Endothelial cell of umbilical vein (primary cell): ENCODE measurements around the gene CAMK2G. TPM values are rescaled to one million over a fixed set of nuclear protein-coding genes. Genes with fewer than 3 reads are reported as not detected.

ENCODE experiments used
- BruUV-seq: library from RNA; stranded (reverse); fragments of 400-500 nt; replicated peaks from 2 replicates; lab custom pipeline; 2021; lab: Mats Ljungman, UMichigan
- CTCF ChIA-PET: fragments of 300-600, 350-600 bp; sonication (Branson Sonifier 250); formaldehyde crosslinking; loops from one replicate; lab custom pipeline; 2021; ENCODE audit warnings: antibody characterized with exemption, inconsistent platforms; lab: Charles Lee
- POLR2A ChIA-PET: fragments of 300-600, 350-600 bp; sonication (Branson Sonifier 250); formaldehyde crosslinking; loops from one replicate; lab custom pipeline; 2021; ENCODE audit warnings: antibody characterized with exemption, inconsistent platforms; lab: Charles Lee
- DNase-seq: peaks from one replicate; pipeline ENCODE4 v3.0.0-alpha.2; 2011; ENCODE audit warnings: low read depth, low spot score
- FAIRE-seq: peaks from 2 replicates; lab custom pipeline; 2011; peaks lifted over from hg19 to GRCh38; lab: Jason Lieb, UNC
- H2AFZ ChIP-seq: 2 replicates; pipeline ENCODE4 v1.6.0; 2012; ENCODE audit warnings: low read depth, low read length, control low read depth, inconsistent platforms
- H3K27ac ChIP-seq: 2 replicates; pipeline ENCODE4 v1.5.1; 2011; ENCODE audit warnings: low read depth, mild to moderate bottlenecking, control low read depth, low read length, moderate library complexity; ENCODE audit not compliant: insufficient read depth
- H3K27me3 ChIP-seq, 2 experiments: 2 replicates each; pipeline versions ENCODE4 v1.6.0 to v1.6.1; 2011; ENCODE audit warnings: low read length in 2 of 2, mixed read lengths in 1 of 2; ENCODE audit not compliant: control insufficient read depth in 2 of 2, insufficient read depth in 2 of 2
- H3K36me3 ChIP-seq, 2 experiments: 2 replicates in 1 of 2; 3 replicates in 1 of 2; pipeline ENCODE4 v1.5.1; 2011; ENCODE audit warnings: low read length in 2 of 2, mild to moderate bottlenecking in 1 of 2, moderate library complexity in 1 of 2; ENCODE audit not compliant: control insufficient read depth in 2 of 2, insufficient read depth in 2 of 2; ENCODE audit errors: extremely low read depth in 1 of 2
- H3K4me1 ChIP-seq: 3 replicates; pipeline ENCODE4 v1.5.1; 2011; ENCODE audit warnings: mild to moderate bottlenecking, low read length; ENCODE audit not compliant: control insufficient read depth, insufficient read depth; ENCODE audit errors: extremely low read depth
- H3K4me2 ChIP-seq: 2 replicates; pipeline ENCODE4 v1.6.1; 2011; ENCODE audit warnings: low read length, control low read depth, mixed read lengths; ENCODE audit not compliant: insufficient read depth
- H3K4me3 ChIP-seq, 3 experiments: fragments of 200-600 bp in 1 of 3; sonication (generic), shearing (Covaris generic) in 1 of 3; replicated peaks in 1 of 3; 2 replicates each; pipeline ENCODE4 v1.5.1; 2011 to 2016; ENCODE audit warnings: control low read depth in 3 of 3, low read length in 3 of 3, mild to moderate bottlenecking in 2 of 3, inconsistent platforms in 1 of 3, low read depth in 1 of 3, moderate library complexity in 1 of 3; ENCODE audit not compliant: insufficient read depth in 1 of 3
- H3K79me2 ChIP-seq: 2 replicates; pipeline ENCODE4 v1.6.0; 2012; ENCODE audit warnings: low read length, inconsistent platforms; ENCODE audit not compliant: control insufficient read depth, insufficient read depth
- H3K9ac ChIP-seq: replicated peaks from 2 replicates; pipeline ENCODE3; 2011; ENCODE audit warnings: low read length, control low read depth; ENCODE audit not compliant: insufficient read depth; ENCODE audit errors: extremely low read depth
- H3K9me1 ChIP-seq: replicated peaks from 3 replicates; pipeline ENCODE4 v1.6.0; 2011; ENCODE audit warnings: mild to moderate bottlenecking, low read length; ENCODE audit not compliant: control insufficient read depth, insufficient read depth; ENCODE audit errors: extremely low read depth
- H3K9me3 ChIP-seq: replicated peaks from 2 replicates; pipeline ENCODE4 v1.5.1; 2012; ENCODE audit warnings: low read length, inconsistent platforms; ENCODE audit not compliant: control insufficient read depth, insufficient read depth
- H4K20me1 ChIP-seq: replicated peaks from 2 replicates; pipeline ENCODE3; 2011; ENCODE audit warnings: mild to moderate bottlenecking, low read length; ENCODE audit not compliant: control insufficient read depth, insufficient read depth; ENCODE audit errors: extremely low read depth
- EZH2 ChIP-seq: IDR thresholded peaks from 2 replicates; pipeline ENCODE4 v1.6.1; 2012; ENCODE audit warnings: borderline replicate concordance, low read depth, mild to moderate bottlenecking, moderate library complexity, low read length, inconsistent platforms; ENCODE audit not compliant: severe bottlenecking
- FOS ChIP-seq: IDR thresholded peaks from 2 replicates; pipeline ENCODE4 v1.6.1; 2011; ENCODE audit warnings: mild to moderate bottlenecking, low read length, moderate library complexity, borderline replicate concordance; ENCODE audit not compliant: insufficient read depth
- GATA2 ChIP-seq: IDR thresholded peaks from 2 replicates; pipeline ENCODE4 v1.7.0; 2011; ENCODE audit warnings: low read depth, mild to moderate bottlenecking, moderate library complexity, mixed read lengths, low read length; ENCODE audit not compliant: insufficient read length, insufficient read depth
- JUN ChIP-seq: IDR thresholded peaks from 2 replicates; pipeline ENCODE4 v1.6.1; 2011; ENCODE audit warnings: borderline replicate concordance, low read depth; ENCODE audit not compliant: insufficient read length, insufficient read depth
- MYC ChIP-seq: IDR thresholded peaks from one replicate; pipeline ENCODE4 v1.6.1; 2011; ENCODE audit warnings: mild to moderate bottlenecking, low read depth, low read length
- POLR2A ChIP-seq: IDR thresholded peaks from 2 replicates; pipeline ENCODE4 v1.6.1; 2012; ENCODE audit warnings: low read depth, mild to moderate bottlenecking, control low read depth, low read length
- dilution Hi-C: fragments of 300-500 bp; cut with MboI; formaldehyde crosslinking; loops from one replicate; pipeline ENCODE4 v1.15.0; 2019; ENCODE audit warnings: low sequenced_read_pairs; ENCODE audit not compliant: extremely low pct_ligation_motif_present
- intact Hi-C: fragments of 100-400 bp; cut with micrococcal nuclease; formaldehyde crosslinking; loops from one replicate; pipeline ENCODE4 v1.10.0; 2022
- polyA plus RNA-seq, 4 experiments: library from polyadenylated mRNA; depleted of rRNA in 3 of 4; stranded (reverse) in 3 of 4; unstranded in 1 of 4; fragments of >200 nt; gene quantifications; 2 replicates each; pipeline versions ENCODE4 v1.2.1 to v1.2.3, GENCODE V29; 2011 to 2012; ENCODE audit warnings: missing spikeins in 1 of 4
- total RNA-seq: library from RNA; stranded (reverse); gene quantifications from 2 replicates; pipeline ENCODE4 v1.2.3, GENCODE V29; 2021
- TF ChIP-seq, protein P1 (sequence below), 2 donors: IDR thresholded peaks; 1 replicate in 1 of 2; 2 replicates in 1 of 2; pipeline ENCODE4 v1.5.1; 2011; ENCODE audit warnings: low read length in 2 of 2, mild to moderate bottlenecking in 2 of 2, moderate library complexity in 2 of 2, control low read depth in 1 of 2, inconsistent platforms in 1 of 2, low read depth in 1 of 2; ENCODE audit not compliant: insufficient read depth in 1 of 2; ENCODE audit errors: extremely low read depth in 1 of 2
- TF ChIP-seq, protein P2 (sequence below): IDR thresholded peaks from 2 replicates; pipeline ENCODE4 v1.6.1; 2011; ENCODE audit not compliant: insufficient read depth, insufficient read length

The CAMK2G gene
- total and polyA plus RNA-seq, 2 donors (not counting 3 experiments of a cell fraction or from before 2014, with no cell fraction given), result 27.2 to 33.6 TPM

DNA sequence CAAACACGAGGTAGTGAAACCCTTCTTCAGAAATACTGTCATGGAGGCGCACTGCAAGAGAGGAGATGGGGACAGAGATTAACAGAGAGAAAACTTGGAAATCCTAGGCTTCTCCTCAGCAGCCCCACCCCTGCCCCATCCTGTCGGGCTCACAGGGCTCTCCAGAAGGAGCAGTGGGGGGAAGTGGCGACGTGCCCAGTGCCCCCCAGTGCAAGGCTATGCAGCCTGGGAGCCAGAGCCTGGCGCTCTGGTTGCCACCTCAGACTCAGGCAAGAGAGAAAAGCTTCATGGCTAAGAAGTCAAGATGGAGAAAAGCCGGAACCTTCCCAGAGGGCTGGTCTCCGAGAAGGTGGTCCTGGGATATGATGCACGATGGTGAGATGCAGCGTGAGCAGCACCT, 21.2 kb downstream of the CAMK2G start:
- no TSS peak for BruUV-seq
- Histone ChIP-seq H3K9me1 (no peaks in the 10 kb centered on the region), H3K4me1 (no peaks in the 10 kb centered on the region), H3K79me2 (no peaks in the 10 kb centered on the region), H3K4me2 (no peak overlapping the region), H3K9me3 (no peaks in the 10 kb centered on the region), H3K4me3 (no peak overlapping the region), H3K27ac (no peak overlapping the region), H2AFZ (no peak overlapping the region), H3K27me3 (no peaks in the 10 kb centered on the region), H3K36me3 (peaks cover 9 to 26% of the 10 kb centered on the region in 2 experiments), H4K20me1 (no peaks in the 10 kb centered on the region), H3K9ac (no peak overlapping the region)
- CTCF ChIA-PET, result interaction anchor here (1.1 to 11.6 kb wide), 6 partner anchors 9 to 87 kb away, joined by 3 to 171 read pairs (median 4); partner anchors contain the start of gene CAMK2G
- TF ChIP-seq, protein P1, sequence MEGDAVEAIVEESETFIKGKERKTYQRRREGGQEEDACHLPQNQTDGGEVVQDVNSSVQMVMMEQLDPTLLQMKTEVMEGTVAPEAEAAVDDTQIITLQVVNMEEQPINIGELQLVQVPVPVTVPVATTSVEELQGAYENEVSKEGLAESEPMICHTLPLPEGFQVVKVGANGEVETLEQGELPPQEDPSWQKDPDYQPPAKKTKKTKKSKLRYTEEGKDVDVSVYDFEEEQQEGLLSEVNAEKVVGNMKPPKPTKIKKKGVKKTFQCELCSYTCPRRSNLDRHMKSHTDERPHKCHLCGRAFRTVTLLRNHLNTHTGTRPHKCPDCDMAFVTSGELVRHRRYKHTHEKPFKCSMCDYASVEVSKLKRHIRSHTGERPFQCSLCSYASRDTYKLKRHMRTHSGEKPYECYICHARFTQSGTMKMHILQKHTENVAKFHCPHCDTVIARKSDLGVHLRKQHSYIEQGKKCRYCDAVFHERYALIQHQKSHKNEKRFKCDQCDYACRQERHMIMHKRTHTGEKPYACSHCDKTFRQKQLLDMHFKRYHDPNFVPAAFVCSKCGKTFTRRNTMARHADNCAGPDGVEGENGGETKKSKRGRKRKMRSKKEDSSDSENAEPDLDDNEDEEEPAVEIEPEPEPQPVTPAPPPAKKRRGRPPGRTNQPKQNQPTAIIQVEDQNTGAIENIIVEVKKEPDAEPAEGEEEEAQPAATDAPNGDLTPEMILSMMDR (IDR thresholded peaks at IDR 0.05; ENCODE audit: extremely low read depth in 1 of 2, insufficient read depth in 1 of 2, low read depth in 1 of 2, low read length in 2 of 2), result no peak
- TF ChIP-seq JUN, result no peak
- no peak for TF ChIP-seq FOS
- no peak for TF ChIP-seq EZH2
- no peak for TF ChIP-seq POLR2A
- TF ChIP-seq, protein P2, sequence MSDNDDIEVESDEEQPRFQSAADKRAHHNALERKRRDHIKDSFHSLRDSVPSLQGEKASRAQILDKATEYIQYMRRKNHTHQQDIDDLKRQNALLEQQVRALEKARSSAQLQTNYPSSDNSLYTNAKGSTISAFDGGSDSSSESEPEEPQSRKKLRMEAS, result no peak
- TF ChIP-seq MYC, result no peak
- TF ChIP-seq GATA2, result no peak
- FAIRE-seq, result no peak
- dilution Hi-C loops (no loop called here), intact Hi-C loops (no loop called here)
- POLR2A ChIA-PET, result no interaction called here
- DNase-seq, result no peak
